BE2C (cell line): Measurements from ENCODE around the gene CACYBP.

ENCODE experiments used
- DNase-seq: peaks from one replicate; pipeline ENCODE4 v3.0.0-alpha.2; 2020
- H3K27me3 ChIP-seq: fragments of 250-450 bp; sonication (Bioruptor Pico); 2 replicates; pipeline ENCODE4 v1.5.1; 2020; ENCODE audit warnings: mild to moderate bottlenecking
- H3K36me3 ChIP-seq: fragments of 250-450 bp; sonication (Bioruptor Pico); 2 replicates; pipeline ENCODE4 v1.5.1; 2020; ENCODE audit warnings: mild to moderate bottlenecking
- H3K4me1 ChIP-seq: fragments of 250-450 bp; sonication (Bioruptor Pico); 2 replicates; pipeline ENCODE4 v1.5.1; 2020
- H3K4me3 ChIP-seq: 2 replicates; pipeline ENCODE4 v1.5.1; 2011; ENCODE audit warnings: low read depth, low read length
- H3K9me3 ChIP-seq: fragments of 250-450 bp; sonication (Bioruptor Pico); 2 replicates; pipeline ENCODE4 v1.5.1; 2020
- TF ChIP-seq, protein P1 (sequence below): IDR thresholded peaks from 2 replicates; pipeline ENCODE4 v1.5.1; 2012; ENCODE audit warnings: mild to moderate bottlenecking, low read depth, low read length

Gene CACYBP

DNA sequence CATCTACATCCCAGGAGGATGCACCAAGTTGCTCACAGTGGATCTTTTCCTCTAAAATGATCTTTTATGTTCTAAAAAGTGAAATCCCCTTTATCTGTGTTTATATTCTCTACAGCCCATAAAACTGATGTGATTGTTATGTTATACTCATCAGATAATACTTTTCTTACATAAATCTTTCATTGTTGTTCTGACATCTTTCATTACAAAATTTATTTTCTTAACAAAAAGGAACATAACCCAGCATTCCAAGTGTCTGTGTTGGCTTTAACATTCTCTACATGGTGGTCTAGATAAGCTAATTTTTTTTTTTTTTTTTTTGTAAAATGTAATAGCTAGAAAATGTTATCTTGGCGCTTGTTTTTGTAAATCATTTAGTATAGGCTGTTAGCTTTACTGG, 8.3 kb upstream of the CACYBP start:
- H3K4me1 ChIP-seq, result peaks cover 5% of the 10 kb centered on the region
- H3K27me3 ChIP-seq, result no peaks in the 10 kb centered on the region
- no peak overlapping the region for H3K4me3 ChIP-seq
- no peaks in the 10 kb centered on the region for H3K36me3 ChIP-seq
- no peaks in the 10 kb centered on the region for H3K9me3 ChIP-seq
- TF ChIP-seq, protein P1, sequence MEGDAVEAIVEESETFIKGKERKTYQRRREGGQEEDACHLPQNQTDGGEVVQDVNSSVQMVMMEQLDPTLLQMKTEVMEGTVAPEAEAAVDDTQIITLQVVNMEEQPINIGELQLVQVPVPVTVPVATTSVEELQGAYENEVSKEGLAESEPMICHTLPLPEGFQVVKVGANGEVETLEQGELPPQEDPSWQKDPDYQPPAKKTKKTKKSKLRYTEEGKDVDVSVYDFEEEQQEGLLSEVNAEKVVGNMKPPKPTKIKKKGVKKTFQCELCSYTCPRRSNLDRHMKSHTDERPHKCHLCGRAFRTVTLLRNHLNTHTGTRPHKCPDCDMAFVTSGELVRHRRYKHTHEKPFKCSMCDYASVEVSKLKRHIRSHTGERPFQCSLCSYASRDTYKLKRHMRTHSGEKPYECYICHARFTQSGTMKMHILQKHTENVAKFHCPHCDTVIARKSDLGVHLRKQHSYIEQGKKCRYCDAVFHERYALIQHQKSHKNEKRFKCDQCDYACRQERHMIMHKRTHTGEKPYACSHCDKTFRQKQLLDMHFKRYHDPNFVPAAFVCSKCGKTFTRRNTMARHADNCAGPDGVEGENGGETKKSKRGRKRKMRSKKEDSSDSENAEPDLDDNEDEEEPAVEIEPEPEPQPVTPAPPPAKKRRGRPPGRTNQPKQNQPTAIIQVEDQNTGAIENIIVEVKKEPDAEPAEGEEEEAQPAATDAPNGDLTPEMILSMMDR, result no peak
- DNase-seq, result no peak

DNA sequence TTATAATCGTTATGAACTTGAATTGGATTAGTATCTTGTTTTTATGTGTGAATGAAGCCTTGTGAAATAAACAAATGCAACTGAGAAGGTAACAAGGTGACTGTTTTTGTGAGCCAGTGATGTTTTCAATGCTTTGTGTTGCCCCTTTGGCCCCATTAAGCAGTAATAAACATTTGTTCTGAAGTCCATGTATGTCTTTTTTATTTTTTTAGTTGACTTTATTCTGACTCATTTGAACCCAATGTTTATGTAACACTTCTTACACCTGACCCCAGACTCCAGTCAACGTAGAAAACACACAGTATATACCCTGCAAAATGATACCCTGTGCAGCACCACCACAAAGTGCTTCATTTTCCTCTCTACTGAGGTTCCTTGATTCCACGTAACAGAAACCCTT, 4.6 kb upstream of the CACYBP start:
- Histone ChIP-seq H3K27me3 (no peaks in the 10 kb centered on the region), H3K36me3 (no peaks in the 10 kb centered on the region), H3K4me1 (no peaks in the 10 kb centered on the region), H3K9me3 (no peaks in the 10 kb centered on the region), H3K4me3 (no peak overlapping the region)
- no peak for DNase-seq
- TF ChIP-seq, protein P1, result no peak

DNA sequence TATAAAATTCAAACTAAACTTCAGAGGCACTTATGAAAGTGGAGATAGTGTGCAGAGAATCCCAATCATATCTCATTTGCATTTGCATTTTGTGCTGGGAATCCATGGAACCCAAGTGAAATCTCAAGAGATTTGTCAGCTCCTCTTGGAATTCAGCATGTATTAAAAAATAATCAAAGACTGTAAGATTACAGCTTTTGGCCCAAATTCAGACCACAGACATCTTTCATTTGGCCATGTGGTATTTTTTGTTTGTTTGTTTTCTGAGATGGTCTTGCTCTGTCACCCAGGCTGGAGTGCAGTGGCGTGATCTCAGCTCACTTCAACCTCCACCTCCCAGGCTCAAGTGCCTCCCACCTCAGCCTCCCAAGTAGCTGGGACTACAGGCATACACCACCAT, 3.8 kb upstream of the CACYBP start:
- Histone ChIP-seq H3K36me3 (no peaks in the 10 kb centered on the region), H3K4me3 (no peak overlapping the region), H3K4me1 (no peaks in the 10 kb centered on the region), H3K9me3 (no peaks in the 10 kb centered on the region), H3K27me3 (no peaks in the 10 kb centered on the region)
- TF ChIP-seq, protein P1, result no peak
- DNase-seq, result no peak

DNA sequence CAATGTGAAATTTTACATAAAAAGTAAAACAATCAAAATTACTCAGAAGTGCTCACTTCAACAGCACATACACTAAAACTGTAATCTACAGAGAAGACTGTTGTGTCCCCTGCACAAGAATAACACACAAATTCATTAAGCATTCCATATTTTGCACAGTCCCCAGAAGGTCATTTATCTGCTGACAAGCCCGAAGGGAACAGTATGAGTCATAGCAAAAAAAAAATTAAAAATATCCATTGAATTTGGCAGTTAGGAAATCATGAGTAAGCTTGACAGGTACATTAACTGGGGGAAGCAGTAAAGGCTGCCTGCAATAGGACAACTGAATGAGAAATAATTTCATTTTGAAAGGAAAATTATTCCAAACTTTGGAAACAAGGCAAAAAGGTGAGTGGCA, 3.3 kb upstream of the CACYBP start:
- Histone ChIP-seq H3K4me1 (no peaks in the 10 kb centered on the region), H3K9me3 (no peaks in the 10 kb centered on the region), H3K27me3 (no peaks in the 10 kb centered on the region), H3K36me3 (peaks cover 2% of the 10 kb centered on the region), H3K4me3 (no peak overlapping the region)
- DNase-seq, result no peak
- TF ChIP-seq, protein P1, result no peak

DNA sequence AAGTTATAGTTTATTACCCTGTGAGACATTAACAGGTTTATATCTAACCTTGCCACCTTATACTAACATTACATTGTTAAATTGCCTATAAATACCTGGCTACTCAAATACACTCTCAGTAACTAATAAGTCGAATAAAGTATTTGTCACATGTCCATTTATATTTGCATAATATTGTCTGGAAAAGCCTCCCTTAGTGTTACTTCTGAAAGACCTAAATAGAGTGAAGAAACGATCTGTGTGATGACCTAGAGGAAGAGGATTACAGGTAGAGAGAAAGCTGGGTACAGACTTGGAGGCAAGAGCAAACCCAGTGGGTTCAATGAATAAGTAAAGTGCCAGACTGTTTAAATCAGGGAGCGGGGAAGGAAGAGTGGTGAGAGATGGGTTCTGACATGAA, 2.7 kb upstream of the CACYBP start:
- no peaks in the 10 kb centered on the region for H3K27me3 ChIP-seq
- no peaks in the 10 kb centered on the region for H3K4me1 ChIP-seq
- TF ChIP-seq, protein P1, result no peak
- H3K9me3 ChIP-seq, result no peaks in the 10 kb centered on the region
- no peak overlapping the region for H3K4me3 ChIP-seq
- peaks cover 3% of the 10 kb centered on the region for H3K36me3 ChIP-seq
- no peak for DNase-seq

DNA sequence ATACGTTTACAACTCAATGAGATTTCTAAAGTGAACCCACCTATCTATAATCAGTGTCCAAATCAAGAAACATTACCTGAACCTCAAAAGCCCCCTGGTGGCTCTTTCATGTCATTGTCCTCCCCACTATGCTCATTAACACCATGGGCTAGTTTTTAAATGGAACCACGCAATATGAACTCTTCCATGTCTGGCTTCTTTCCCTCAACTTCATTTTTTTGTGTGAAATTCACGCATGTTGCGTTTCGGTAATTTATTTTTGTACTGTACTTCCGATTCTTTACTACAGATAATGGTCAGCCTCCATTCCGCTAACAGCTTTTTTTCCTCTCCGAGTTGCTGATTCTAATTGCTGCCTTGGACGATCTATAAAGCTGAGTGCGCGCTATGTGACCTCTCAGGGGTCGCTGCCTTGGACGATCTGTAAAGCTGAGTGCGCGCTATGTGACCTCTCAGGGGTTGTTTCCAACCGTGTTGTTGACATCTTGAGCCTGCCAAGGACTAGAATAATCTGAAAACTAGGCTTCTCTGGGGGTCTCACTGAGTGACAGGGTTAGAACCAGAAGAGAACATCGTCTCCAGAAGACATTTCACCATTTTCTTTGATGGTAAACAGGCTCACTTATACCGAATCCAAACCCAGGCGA, 1.1 kb upstream of the CACYBP start:
- peaks cover 3% of the 10 kb centered on the region for H3K36me3 ChIP-seq
- peak; percentile 23 for DNase-seq
- H3K4me1 ChIP-seq, result no peaks in the 10 kb centered on the region
- TF ChIP-seq, protein P1, result peak; percentile 86
- H3K9me3 ChIP-seq, result no peaks in the 10 kb centered on the region
- H3K27me3 ChIP-seq, result no peaks in the 10 kb centered on the region
- H3K4me3 ChIP-seq, result peak overlapping the region; percentile 97
